GM06990 (cell line): ENCODE results near the gene ZNF888.
"Not testable (repeated sequence)": the region's sequence is repeated elsewhere in the genome, so short reads cannot be mapped to it uniquely, and the experiment has no call there.

ENCODE experiments used
- DNase-seq: peaks from one replicate; pipeline ENCODE4 v3.0.0-alpha.2; 2011; ENCODE audit not compliant: insufficient read length; ENCODE audit errors: extremely low read depth
- H3K27me3 ChIP-seq: replicated peaks from 2 replicates; pipeline ENCODE4 v1.6.0; 2011; ENCODE audit warnings: low read length; ENCODE audit not compliant: control insufficient read depth, insufficient read depth
- H3K36me3 ChIP-seq: 2 replicates; pipeline ENCODE4 v1.5.1; 2011; ENCODE audit warnings: low read length; ENCODE audit not compliant: control insufficient read depth, insufficient read depth
- H3K4me3 ChIP-seq: replicated peaks from 2 replicates; pipeline ENCODE4 v1.5.1; 2011; ENCODE audit warnings: low read depth, mild to moderate bottlenecking, control low read depth, low read length
- TF ChIP-seq, protein P1 (sequence below): IDR thresholded peaks from 2 replicates; pipeline ENCODE4 v1.5.1; 2011; ENCODE audit warnings: low read length, control low read depth, mild to moderate bottlenecking, inconsistent platforms; ENCODE audit not compliant: insufficient read depth, poor library complexity, severe bottlenecking

The ZNF888 gene

DNA sequence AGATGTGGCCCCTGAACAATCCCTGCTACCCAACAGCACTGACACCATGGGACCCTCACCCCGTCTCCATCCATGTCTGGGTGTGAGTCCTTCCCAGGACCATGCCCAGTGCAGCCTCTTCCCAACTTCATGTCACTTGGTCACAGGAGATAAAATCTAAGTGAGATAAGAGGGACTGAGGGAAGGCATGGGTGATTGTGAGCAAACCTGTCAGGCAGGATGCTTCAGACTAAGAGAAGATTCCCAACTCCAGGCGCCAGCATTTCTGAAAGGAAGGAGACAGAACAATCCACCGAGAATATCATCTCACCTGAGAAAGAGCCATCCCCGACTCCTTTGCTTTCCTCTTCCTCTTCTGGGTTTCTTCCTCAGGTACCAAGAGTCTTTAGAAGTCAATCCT is 33.3 kb downstream of the ZNF888 start:
- Histone ChIP-seq H3K4me3 (no peak overlapping the region), H3K27me3 (no peaks in the 10 kb centered on the region), H3K36me3 (peaks cover 2% of the 10 kb centered on the region)
- TF ChIP-seq, protein P1, sequence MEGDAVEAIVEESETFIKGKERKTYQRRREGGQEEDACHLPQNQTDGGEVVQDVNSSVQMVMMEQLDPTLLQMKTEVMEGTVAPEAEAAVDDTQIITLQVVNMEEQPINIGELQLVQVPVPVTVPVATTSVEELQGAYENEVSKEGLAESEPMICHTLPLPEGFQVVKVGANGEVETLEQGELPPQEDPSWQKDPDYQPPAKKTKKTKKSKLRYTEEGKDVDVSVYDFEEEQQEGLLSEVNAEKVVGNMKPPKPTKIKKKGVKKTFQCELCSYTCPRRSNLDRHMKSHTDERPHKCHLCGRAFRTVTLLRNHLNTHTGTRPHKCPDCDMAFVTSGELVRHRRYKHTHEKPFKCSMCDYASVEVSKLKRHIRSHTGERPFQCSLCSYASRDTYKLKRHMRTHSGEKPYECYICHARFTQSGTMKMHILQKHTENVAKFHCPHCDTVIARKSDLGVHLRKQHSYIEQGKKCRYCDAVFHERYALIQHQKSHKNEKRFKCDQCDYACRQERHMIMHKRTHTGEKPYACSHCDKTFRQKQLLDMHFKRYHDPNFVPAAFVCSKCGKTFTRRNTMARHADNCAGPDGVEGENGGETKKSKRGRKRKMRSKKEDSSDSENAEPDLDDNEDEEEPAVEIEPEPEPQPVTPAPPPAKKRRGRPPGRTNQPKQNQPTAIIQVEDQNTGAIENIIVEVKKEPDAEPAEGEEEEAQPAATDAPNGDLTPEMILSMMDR = no peak
- DNase-seq = no peak

GRCh38 chr19:52889076-52889475 is 34.2 kb downstream of the ZNF888 start:
- no peaks in the 10 kb centered on the region for H3K27me3 ChIP-seq
- TF ChIP-seq, protein P1 = no peak
- H3K36me3 ChIP-seq = peaks cover 2% of the 10 kb centered on the region
- DNase-seq = no peak
- no peak overlapping the region for H3K4me3 ChIP-seq

DNA sequence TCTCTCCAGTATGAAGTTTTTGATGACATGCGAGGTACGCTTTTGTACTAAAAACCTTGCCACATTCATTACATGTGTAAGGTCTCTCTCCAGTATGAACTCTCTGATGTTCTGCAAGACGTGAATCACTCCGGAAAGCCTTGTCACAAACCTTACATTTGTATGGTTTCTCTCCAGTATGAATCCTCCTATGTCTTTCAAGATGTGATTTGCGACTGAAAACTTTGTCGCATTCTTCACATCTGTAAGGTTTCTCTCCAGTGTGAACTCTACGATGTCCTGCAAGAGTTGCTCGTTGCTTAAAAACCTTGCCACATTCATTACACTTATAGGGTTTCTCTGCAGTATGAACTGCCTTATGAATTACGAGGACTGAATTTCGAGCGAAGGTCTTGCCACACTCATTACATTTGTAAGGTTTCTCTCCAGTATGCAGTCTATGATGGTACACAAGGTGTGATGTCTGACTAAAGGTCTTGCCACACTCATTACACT is 42.3 kb downstream of the ZNF888 start:
- Histone ChIP-seq H3K4me3 (no peak overlapping the region), H3K36me3 (peaks cover 2% of the 10 kb centered on the region), H3K27me3 (no peaks in the 10 kb centered on the region)
- no peak for DNase-seq
- TF ChIP-seq, protein P1 = no peak

GRCh38 chr19:52872996-52873395 is 50.2 kb downstream of the ZNF888 start:
- not testable (repeated sequence) for H3K27me3 ChIP-seq, H3K36me3 ChIP-seq, H3K4me3 ChIP-seq, DNase-seq

- no peaks in the 10 kb centered on the region for H3K27me3 ChIP-seq
- no peaks in the 10 kb centered on the region for H3K36me3 ChIP-seq
- DNase-seq = no peak
- TF ChIP-seq, protein P1 = no peak
- H3K4me3 ChIP-seq = no peak overlapping the region
Observed at GRCh38 chr19:52871466-52871865, 51.8 kb downstream of the ZNF888 start.

- not testable (repeated sequence) for DNase-seq, H3K4me3 ChIP-seq, H3K36me3 ChIP-seq, H3K27me3 ChIP-seq
Observed at GRCh38 chr19:52868031-52868430, 55.2 kb downstream of the ZNF888 start.

DNA sequence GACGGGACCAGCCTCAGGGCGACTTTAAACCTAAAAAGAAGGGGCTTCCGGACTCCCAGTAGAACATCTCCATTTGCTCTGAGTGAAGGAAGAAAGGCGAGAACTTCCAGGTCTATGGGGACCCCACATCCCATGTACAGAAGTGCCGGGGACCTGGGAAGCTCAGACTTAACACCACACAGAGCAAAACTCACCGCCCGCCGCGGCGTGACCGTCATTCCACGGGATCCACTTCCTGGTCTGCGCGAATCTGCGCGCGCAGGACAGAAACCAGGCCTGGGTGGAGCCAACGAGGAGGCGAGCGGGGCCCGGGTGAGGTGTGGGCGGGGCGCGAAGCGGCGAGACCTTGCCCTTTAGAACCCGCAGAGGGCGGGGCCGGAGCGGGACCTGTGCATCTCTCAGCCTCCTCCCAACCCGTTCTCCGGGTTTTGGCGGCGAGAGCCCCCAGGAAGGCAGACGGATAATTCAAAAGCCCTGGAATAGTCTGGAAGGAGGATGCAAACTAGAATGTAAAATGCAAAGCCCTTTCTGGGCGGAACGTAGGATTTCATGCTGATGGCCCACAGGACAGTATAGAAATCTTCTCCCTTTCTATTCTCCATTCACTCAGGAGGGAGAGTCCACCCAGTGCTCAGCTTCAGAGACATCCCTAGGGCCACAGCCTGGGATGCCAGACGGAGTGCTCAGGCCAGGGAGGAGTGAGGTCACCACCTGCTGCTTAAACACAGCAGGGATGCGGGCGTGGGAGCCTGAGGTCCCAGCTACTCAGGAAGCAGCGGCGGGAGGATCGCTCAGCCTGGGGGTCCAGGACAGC is 65.6 kb downstream of the ZNF888 start, which contains the start of gene ZNF468:
Gene ZNF468, minus strand, starts transcription at position 242 of the 814 bp plus-strand sequence. CDS start 3,347 bp downstream, outside the sequence.
- peak within 1 kb of the TSS; percentile 81 for H3K4me3 ChIP-seq
- H3K27me3 ChIP-seq, H3K36me3 ChIP-seq: not testable (repeated sequence)
- peak; percentile 74 for DNase-seq

- not testable (repeated sequence) for DNase-seq, H3K36me3 ChIP-seq, H3K27me3 ChIP-seq
- H3K4me3 ChIP-seq = peak overlapping the region; percentile 81
Observed at GRCh38 chr19:52856540-52857377, 66.5 kb downstream of the ZNF888 start.
